ENCODE data around the gene RPP30.

RPP30 gene

DNA sequence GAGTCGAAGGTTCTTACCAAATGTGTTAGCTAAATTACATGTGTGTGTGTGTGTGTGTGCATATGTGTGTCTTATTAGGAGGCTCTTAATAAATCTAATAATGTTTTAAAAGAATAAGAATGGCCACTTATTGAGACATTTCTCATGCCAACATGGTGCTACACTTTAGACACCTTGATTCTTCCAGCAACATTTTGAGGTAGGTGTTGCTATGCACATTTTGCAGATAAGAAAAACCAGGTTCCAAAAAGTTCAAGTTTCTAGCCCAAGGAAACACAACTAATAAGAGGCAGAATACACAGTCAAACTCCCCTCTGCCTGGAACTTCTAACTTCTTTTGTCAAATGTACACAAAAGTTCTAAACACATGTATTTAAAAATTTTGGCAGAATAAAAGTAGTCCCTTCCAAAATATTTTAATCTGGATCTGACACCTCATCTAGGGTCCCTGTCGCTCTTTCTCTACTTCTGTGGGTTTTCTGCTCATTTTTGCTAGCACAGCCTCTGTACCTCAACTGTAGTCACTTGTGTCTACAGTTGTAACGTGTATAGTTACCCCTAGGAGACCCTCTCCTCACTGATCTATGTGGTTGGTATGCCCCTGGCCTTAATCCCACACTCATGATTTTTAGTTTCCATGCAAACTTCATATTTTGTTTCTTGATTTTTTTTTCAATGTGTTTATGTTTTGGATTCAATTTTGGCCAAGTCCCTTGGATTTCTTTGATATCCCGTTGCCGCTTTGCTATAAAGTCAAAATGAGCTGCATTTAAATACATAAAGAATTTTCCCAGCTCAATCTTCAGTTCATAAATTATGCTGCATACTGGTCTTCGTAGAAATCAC lies 44.8 kb downstream of the RPP30 start:
- DNase-seq (ENCODE audit: low read depth in 2 of 2, low spot score in 1 of 2) = no peak

DNA sequence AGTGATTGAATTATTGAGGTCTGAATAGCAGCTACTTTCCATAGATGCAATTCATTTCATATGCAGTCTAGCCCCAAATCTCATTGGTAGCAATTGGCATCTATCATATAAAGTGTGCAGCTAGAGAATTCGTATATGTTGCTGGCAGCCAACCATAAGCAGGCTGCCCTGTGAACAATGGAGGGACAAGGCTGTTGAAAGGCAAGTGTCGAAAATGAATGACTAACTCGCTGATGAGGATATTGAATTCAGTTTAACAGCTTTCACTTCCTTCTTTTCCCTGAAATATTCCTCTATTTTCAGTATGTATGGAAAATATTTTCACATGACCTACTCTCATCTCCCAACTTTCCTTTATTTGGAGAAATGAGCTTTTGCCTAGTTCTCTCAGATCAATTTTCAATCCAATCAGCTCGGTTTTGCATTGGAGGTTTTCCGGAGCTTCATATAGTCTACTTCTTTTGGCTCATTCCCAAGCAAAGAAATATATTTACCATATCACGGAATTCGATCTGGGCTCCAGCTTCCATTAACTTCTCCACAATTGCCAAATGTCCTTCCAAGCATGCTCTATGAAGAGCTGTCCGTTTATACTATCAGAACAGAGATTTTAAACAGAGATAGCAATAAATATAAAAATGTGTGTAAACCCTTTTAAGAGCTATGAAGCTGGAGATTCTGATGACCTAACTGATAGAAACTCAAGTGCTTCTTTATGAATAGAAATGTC lies 45.6 kb downstream of the RPP30 start:
- DNase-seq (ENCODE audit: low read depth in 2 of 2, low spot score in 1 of 2) = no peak

DNA sequence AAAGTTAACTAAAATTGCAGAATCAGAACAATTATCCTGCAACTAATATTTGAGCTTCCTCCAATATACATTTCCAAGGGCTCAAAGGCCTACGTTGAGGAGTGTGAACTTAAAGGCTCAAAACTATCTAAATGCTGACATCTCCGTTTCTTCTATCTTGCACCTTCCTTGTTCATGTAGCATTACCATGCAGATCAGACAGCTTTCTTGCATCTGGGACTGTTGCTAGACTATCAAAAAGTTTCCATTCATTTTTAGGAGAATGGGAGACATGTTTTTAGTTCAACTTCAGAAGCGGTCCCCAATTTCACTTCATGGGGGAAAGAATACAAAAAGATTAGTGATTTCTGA lies 46.2 kb downstream of the RPP30 start:
- DNase-seq (ENCODE audit: low read depth in 2 of 2, low spot score in 1 of 2) = no peak

DNA sequence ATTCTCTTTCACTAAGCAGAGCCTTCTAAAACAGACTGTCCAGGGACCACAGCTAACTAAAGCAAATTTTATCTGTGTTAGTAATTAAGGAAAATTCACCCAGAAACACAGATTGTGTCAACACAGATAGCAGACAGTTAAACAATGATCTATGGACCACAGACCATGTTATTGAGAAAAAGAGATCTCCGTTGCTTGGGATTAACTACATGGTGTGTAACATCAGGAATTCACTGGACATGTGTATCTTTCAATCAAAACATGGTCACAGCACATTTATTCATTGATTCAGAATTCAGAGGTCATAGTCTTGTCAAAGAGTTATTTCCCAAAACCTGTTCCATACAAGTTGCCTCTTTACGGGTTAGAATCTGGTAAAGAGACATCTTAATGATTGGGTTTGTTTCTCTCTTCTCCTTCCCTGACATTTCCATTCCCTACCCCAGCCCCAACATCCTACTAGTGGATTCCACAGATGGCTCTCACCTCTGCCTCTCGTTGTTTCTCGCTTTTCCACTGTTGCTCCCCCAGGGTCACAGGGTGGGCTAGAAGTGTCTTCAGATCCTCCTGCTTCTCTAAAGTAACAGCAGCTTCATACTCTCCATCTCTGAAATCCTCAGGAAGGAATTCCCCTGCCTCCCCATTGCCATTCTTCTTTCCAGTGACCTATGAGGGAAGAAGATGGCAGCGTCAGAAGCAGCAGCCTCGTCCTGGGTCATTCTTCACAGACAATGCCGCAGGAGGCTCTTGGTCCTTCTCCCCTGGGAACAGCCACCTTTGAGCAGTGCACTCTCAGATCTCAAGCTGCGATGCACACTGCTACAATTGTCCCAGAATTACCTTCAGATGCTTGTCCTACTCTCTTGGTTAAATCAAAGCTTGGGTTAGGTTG lies 48.2 kb downstream of the RPP30 start:
- no peak for DNase-seq (ENCODE audit: low read depth in 2 of 2, low spot score in 1 of 2)

DNA sequence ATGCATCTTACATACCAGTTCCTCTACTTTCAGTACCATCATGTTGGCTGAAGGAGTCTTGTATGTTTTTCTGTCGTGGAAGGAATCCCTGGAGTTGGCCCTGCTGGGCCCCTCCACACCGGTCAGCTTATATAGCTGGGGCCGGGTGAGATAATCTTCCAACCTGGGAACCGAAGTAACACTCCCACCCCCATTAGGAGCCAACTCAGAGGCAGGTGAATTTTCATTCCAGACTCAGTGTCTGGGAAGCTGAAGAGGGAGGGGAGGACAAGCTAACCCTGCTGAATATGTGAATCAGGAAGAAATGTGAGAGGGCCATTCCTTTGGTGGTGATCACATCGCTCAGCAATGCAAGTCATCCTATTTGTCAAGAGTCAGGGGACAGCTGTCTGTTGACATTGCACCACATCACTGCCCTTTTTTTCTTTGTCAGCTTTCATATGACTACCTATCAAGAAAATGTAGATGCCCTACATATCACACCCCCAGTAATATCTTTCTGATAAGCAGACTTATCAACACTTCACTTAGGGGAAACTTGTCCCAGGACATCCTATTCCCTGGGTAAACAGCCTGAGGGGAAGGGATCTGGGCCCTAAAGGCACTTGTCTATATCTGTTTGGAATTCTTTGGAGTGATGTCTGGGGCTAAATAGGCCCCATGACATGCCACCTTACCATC lies 49.4 kb downstream of the RPP30 start, which contains the start of gene ANKRD1:
TSS of gene ANKRD1 (minus strand) at position 102 of the 681 bp plus-strand sequence. CDS start at position 42, 60 bp downstream.
- DNase-seq (ENCODE audit: low read depth in 2 of 2, low spot score in 1 of 2) = no peak

DNA sequence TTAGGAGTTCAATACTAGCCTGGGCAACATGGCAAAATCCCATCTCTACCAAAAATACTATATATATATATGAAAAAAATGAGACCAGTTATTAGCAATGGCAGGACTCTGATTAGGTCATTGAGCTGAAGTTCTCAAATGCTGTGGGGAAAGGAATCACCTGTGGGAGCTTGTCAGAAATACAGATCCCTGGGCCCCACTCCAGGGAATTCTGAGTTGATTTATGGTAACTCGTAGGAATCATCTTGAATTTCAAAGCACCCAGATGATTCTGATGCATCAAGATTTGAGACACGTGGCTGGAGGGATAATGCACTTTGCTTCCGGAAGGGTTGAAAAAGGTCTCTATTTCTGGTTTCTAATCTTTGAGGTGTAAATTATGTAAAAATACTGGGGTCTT lies 50.1 kb downstream of the RPP30 start:
- DNase-seq (ENCODE audit: low read depth in 2 of 2, low spot score in 1 of 2) = no peak

DNA sequence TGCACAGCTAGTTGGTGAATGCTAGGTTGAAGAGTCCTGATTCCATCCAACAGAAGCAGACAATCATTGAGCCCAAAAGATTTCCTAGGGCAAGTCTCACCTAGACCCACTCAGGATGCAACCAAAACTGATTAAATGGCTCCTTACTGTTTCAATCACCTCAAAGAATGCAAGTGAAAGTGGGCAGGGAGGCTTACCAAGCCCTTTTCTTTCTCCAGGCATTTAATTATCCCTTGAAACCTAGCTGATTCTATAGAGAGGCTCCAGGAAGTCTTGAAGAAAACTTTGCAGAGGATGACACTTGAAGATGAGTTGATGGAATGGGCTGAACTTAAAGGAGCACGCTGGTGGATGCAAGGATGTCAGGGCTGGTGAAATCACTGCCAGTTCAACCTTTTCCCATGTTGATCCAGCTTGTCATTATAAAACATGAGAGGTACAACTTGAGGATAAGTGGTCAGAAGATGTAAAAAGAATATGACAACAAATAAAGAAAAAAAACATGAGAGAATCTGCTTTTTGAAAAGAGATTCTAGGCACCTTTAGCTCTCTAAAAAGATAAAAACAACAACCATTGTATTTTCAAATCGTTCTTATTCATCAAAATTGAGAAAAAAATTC lies 51.4 kb downstream of the RPP30 start:
- DNase-seq (ENCODE audit: low read depth in 2 of 2, low spot score in 1 of 2) = no peak

DNA sequence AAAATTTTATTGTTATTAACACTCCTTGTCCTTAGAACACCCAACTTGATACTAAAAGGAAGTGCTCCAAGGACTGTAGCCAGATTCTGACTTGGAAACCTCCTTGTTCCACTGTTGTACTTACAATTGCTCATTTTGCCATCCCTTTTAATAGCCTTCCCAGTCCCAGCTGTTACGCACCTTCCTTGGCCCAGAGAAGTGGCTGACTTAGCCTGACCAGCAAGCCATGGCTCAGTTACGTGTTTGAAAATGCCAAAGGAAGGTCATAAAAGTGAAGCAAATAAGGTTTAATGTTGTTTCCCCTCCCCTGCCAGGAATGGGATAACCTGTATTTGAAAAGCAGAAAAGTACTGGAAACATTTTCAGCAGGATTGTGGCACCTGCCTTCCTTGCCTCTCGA lies 52.8 kb downstream of the RPP30 start:
- no peak for DNase-seq (ENCODE audit: low read depth in 2 of 2, low spot score in 1 of 2)

DNA sequence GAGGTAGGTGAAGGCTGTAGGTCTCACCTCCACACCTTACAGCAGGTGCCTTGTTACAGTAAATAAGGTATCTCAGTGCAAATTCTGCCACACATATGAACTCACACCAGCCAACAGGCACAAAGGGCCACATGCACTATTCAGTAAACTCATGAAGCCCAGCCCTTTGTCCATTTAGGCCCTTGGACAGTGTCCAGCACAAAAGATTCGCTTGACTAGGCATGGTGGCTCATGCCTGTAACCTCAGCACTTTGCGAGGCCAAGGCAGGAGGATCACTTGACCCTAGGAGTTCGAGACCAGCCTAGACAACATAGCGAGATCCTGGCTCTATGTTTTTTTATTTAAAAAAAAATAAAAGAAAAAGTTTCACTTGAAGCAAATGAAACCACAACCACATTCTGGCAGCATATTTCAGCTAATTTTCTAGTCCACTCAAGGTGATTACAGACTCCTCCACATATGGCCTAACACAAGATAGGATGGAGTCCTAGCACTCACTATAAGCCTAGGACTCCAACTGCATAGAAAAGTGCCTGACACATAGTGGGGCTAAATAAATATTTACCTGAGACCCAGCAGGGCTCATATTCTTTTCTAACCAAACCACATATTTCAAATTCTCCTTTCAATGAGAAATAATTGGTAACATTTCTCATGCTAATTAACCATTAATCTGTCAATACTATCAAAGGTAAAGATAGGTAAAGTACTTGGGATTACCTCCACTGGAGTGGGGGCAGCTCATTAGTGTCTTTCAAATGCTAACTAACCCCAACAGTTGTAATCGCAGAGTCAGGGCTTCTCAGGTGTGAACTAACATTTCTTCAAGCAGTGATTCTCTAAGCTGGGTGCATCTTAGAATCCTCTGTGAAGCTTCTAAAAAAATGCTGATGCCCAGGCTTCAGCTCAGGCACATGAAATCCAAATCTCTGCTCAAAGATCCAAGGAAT lies 53.6 kb downstream of the RPP30 start:
- DNase-seq (ENCODE audit: low read depth in 2 of 2, low spot score in 1 of 2) = no peak

DNA sequence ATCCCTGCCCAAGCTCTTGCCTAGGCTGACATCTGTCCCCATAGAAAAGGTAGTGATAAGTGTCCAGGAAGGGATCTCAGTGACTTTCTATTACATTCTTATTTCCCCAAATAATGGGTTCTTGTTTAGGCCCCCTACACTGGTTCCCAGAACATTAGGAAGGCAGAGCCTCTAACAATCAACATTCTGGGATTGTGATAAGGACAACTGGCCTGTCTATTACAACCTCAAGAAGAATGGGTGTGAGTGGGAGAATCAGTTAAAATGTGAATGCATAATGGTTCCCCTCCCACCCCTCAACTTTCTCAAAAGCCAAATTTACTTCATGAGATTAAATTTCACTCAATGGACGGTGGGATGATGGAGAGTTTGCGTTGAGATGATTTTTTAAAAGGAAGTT lies 55.5 kb downstream of the RPP30 start:
- no peak for DNase-seq (ENCODE audit: low read depth in 2 of 2, low spot score in 1 of 2)

DNA sequence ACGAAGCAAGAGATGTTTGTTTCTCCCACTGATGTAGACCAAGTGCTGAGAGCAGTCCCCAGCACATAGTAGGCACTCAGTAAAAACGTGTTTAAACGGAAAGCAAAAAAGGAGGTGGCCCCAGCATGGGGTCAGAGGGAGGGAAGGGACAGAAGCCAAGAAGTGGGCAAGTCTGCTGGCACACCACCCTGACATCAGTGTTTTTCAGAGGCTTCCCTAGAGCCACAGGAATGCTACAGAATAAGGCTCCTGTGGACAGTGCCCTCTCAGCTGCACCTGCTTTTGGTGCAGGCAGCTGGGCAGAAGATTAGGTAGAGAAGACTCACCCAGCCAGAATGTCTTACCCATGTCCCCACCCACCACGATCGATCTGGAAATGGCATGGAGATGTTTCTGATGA lies 57.4 kb downstream of the RPP30 start:
- DNase-seq (ENCODE audit: low read depth in 2 of 2, low spot score in 1 of 2) = no peak

DNA sequence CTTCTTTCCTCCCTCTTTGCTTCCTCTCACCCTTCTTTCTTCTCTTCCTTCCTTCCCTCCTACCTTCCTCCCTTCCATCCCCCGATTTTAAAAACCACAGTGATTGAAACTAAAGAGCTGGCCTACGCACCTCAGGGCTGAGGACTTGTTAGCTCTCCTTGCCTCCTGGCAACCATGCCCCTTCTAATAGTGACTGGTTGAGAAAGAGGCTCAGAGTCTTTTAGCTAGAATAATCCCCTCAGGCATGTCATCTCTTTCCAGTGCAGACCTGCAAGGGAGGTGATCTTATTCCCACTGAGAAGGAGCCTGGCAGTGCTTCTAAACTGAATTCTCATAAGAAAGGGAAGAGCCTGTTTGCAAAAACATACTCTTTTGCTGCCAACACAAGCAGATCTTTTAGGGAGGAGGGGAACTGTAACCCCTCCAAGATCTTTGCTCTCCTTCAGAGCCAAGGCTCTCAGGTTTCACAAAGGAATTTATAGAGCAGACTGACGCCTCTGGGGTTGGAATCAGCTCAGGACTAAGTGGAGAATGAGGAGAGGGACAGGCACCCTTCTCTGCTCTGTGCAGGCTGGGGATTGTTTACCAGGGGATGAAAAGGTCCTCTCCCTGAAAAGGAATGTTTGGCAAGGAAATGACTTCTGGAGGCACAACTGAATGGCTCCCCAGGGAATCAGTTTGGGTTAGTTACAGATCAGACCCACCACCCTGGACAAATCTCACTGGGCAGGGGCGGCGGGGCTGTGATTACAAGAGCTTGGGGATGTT lies 58.5 kb downstream of the RPP30 start:
- no peak for DNase-seq (ENCODE audit: low read depth in 2 of 2, low spot score in 1 of 2)

DNA sequence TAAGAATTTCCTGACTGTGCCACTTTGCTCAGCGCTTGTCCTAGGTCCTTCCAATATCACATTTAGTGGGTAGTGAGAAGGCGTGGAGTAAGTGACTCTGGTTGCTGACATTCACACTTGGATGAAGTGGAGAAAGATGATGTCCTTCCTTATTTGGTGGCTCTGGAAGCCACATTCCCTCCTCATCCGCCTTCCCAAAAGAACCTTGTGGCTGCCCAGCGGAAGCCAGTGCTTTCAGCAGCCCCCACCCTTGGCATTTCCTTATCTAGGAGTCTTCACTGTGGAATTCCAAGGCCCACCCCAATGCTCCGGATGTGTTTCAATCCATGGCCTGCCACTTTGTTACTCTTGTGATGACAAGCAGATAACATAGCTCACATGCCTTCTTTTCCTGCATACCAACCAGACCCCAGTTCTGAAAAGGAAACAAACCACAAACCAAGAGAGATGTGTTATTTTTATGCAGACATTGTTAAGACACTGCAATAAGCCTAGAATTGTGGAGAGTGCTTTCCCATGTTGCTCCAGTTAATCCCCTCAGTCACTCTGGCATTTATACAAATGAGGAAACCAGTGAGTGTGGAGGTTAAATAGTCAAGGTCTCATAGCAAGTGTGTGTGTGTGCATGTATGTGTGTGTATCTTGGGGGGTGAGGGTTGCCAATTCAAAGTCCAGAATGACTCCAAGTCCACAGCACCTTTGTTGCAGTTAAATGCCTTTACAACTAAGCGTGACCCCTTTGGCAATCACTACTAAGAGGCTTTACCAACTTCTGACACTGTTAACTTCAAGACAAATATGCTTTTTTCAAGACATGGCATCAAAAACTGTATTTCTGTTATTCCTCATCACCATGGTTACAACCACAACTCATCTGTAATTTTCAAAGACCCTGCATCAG lies 59.4 kb downstream of the RPP30 start:
- DNase-seq (ENCODE audit: low read depth in 2 of 2, low spot score in 1 of 2) = no peak

DNA sequence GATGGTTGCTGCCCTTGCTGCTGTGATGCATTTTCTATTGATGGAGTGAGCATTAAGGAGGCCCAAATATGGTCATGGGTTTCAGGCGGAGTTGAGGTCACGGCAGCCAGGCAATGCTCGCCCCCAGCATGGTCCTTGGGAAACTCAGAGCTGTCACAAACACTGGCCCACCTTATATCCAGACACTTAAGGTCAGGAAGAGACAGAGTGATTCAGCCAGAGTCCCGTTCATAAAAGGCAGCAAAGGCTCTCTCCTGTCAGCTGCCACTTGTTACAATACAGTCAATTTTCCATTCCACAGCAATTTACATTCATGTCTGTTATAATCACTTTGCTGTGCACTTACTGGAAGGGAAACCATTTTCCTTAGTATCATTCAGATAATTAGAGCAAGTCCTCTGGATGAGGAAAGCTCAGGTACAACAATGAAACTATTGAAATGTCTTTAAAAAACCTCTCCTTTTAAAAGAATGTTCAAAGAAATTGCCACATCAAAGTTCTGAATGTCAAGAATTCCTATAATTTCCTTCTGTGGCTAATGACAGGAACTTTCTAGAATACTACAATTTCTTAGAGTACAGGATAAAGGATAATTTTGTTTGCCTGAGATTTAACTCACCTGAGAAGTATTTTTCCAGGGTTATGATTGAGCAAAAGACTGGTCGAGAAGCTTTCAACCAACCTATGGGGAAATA lies 64.0 kb downstream of the RPP30 start:
- DNase-seq (ENCODE audit: low read depth in 2 of 2, low spot score in 1 of 2) = no peak

DNA sequence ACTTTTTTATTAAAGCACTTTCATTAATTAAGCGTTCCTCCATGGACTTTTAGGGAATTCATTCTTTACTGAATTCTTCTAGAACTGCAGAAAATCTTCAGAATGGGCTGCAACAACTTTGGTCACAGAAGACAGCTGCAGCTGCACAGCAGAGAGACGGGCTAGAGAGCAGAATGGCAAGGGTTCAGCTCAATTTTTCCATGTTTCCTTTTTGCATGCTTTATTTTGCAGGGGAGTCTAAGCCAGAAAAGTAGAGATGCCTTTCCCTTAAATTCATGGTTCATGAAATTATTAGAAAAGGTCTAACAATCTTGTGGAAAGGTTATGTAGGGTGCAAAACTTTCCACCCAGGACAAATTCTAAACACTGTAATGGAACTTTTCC lies 64.5 kb downstream of the RPP30 start:
- DNase-seq (ENCODE audit: low read depth in 2 of 2, low spot score in 1 of 2) = no peak

DNA sequence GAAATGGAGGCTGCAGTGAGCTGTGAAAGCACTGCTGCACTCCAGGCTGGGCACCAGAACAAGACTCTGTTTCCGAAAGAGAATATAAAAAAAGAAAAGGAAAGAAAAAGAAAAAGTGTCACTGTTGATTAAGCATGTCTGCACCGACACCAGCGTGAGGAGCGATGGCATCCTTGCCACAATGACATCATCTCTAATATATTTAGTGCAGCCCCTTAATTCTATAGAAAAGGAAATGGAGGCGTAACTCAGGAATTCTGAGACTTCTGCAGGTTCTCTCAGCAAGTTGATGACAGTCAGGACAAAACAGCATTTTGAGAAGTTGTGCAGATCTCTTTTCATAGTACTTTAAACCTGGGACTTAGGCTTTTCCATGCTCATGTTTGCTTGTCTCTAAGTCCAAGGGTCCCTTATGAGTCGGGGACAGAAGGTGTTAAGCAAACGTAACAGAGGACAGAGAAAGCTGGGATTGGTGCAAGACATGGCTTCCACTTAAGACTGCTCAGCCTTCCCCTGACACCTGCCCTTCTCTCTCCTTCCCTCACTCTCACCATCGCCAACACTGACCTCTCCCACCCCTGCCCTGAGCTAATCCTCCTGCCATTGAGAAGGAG lies 66.0 kb downstream of the RPP30 start:
- no peak for DNase-seq (ENCODE audit: low read depth in 2 of 2, low spot score in 1 of 2)

DNA sequence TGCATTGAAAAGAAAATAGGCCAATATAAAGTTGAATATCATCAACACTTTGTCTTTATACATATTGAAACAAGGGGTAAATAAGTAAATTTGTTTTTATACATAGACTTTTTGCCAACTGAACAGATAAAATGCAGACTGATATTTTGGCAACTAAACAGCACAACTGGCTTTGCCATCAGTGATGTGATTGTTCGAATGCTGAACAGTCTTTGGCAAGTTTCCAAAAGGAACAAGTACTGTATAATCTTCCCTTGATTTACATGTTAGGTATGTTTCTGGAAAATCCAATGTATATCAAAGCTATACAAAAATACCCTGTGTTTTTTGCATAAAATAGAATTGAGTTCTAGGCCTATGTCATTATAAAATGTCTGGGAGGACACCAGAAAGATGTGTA lies 67.3 kb downstream of the RPP30 start:
- no peak for DNase-seq (ENCODE audit: low read depth in 2 of 2, low spot score in 1 of 2)

All from stimulated activated CD8-positive, alpha-beta memory T cell treated with anti-CD3 and anti-CD28 coated beads, Interleukin-4, amount 100 ng/mL, for 4 hours (primary cell).